K562 treated with DMSO at 1 percent for 48 hours (cell line): ENCODE results near the gene AMOT. TPM values are rescaled to one million over a fixed set of nuclear protein-coding genes. Genes with fewer than 3 reads are reported as not detected.

Experiments
- total RNA-seq: library from RNA; unstranded; fragments of 300-600 nt; gene quantifications from 2 replicates; pipeline ENCODE4 v1.2.3, GENCODE V29; 2022; ENCODE audit warnings: low replicate concordance; ENCODE audit errors: extremely low read depth

The AMOT gene
- not detected in 2 replicates for total RNA-seq

GRCh38 chrX:112840382-112841113 lies at the start of gene AMOT:
TSS of gene AMOT (minus strand) at chrX:112840831. CDS start at chrX:112823126, 17,705 bp downstream.

Other genes with a start within 250 kb of the AMOT start
- gene LHFPL1, start 160.9 kb downstream of the AMOT start, total RNA-seq, result not detected in 2 replicates